Measurements from ENCODE around the gene OSBPL2. TPM values are rescaled to one million over a fixed set of nuclear protein-coding genes. Genes with fewer than 3 reads are reported as not detected.

The OSBPL2 gene
- total RNA-seq, 1 experiment from 2014 or later, result 36.9 TPM

GRCh38 chr20:62228982-62229545, 9.3 kb upstream of the OSBPL2 start:
- CTCF ChIA-PET, result no interaction called here
- Histone ChIP-seq H4K20me1 (ENCODE audit: insufficient read depth) (no peaks in the 10 kb centered on the region), H3K4me1 (ENCODE audit: control insufficient read depth in 1 of 2, insufficient read depth in 2 of 2, low read length in 2 of 2) (peaks cover 0 to 18% of the 10 kb centered on the region in 2 experiments; a peak in 2 of 4 replicates), H3K4me3 (replicated peaks in 1 of 2; ENCODE audit: low read depth in 1 of 2, low read length in 2 of 2) (no peak overlapping the region), H3K79me2 (ENCODE audit: insufficient read depth, low read length) (no peaks in the 10 kb centered on the region), H3K27me3 (ENCODE audit: insufficient read depth, low read length) (peaks cover 16% of the 10 kb centered on the region; the same call in 1 of the 2 replicates), H3K9me2 (ENCODE audit: insufficient read depth) (no peaks in the 10 kb centered on the region), H2AFZ (ENCODE audit: low read depth, low read length, poor library complexity, severe bottlenecking) (no peak overlapping the region), H3K36me3 (ENCODE audit: control insufficient read depth in 1 of 2, insufficient read depth in 2 of 2, low read length in 2 of 2) (no peaks in the 10 kb centered on the region), H3K4me2 (ENCODE audit: low read length) (no peak overlapping the region), H3K9ac (ENCODE audit: low read length) (no peak overlapping the region), H3K27ac (ENCODE audit: low read depth, low read length) (no peak overlapping the region), H3K9me3 (ENCODE audit: control insufficient read depth in 1 of 2, insufficient read depth in 1 of 2, low read depth in 1 of 2, low read length in 2 of 2) (no peaks in the 10 kb centered on the region)
- DNase-seq (ENCODE audit: low read depth, low spot score), result no peak
- intact Hi-C loops (cut with micrococcal nuclease), result no loop called here
- ATAC-seq, result no peak
- RAD21 ChIA-PET (ENCODE audit: low non-redundant PET in 1 of 2, low total read pairs in 2 of 2, uncharacterized antibody in 2 of 2, unreplicated experiment in 2 of 2), result no interaction called here
- POLR2A ChIA-PET, result no interaction called here
- BruUV-seq (replicated peaks), result no TSS peak
- TF ChIP-seq EZH2phosphoT487 (IDR thresholded peaks at IDR 0.05; ENCODE audit: borderline replicate concordance), result no peak
- no peak for TF ChIP-seq MAX (IDR thresholded peaks at IDR 0.05)
- TF ChIP-seq JUND (IDR thresholded peaks at IDR 0.05), result no peak
- TF ChIP-seq CEBPB (IDR thresholded peaks at IDR 0.05; ENCODE audit: low read depth), result no peak
- TF ChIP-seq EGR1 (IDR thresholded peaks at IDR 0.05; ENCODE audit: low read depth), result no peak
- TF ChIP-seq SIN3A (IDR thresholded peaks at IDR 0.05; ENCODE audit: low read depth), result no peak
- no peak for TF ChIP-seq POLR2A (IDR thresholded peaks at IDR 0.05; ENCODE audit: borderline replicate concordance, extremely low read depth, insufficient read depth, insufficient read length)
- TF ChIP-seq CBX3 (IDR thresholded peaks at IDR 0.05; ENCODE audit: low read depth), result no peak
- TF ChIP-seq FOSL1 (IDR thresholded peaks at IDR 0.05; ENCODE audit: low read depth), result no peak
- TF ChIP-seq ATF3 (IDR thresholded peaks at IDR 0.05), result no peak
- no peak for TF ChIP-seq EZH2 (IDR thresholded peaks at IDR 0.05)
- no peak for TF ChIP-seq ELF1 (IDR thresholded peaks at IDR 0.05; ENCODE audit: borderline replicate concordance, low read depth)
- TF ChIP-seq ZBTB33 (IDR thresholded peaks at IDR 0.05; ENCODE audit: extremely low read depth, insufficient replicate concordance, low read length), result no peak
- no peak for TF ChIP-seq CTCF (IDR thresholded peaks at IDR 0.05 in 2 of 3, conservative IDR thresholded peaks at IDR 0.05 in 1 of 3; ENCODE audit: borderline replicate concordance in 1 of 3, insufficient read depth in 1 of 3, low read depth in 2 of 3, low read length in 2 of 3)
- TF ChIP-seq SP1 (IDR thresholded peaks at IDR 0.05; ENCODE audit: low read depth), result no peak
- TF ChIP-seq POLR2AphosphoS5 (IDR thresholded peaks at IDR 0.05; ENCODE audit: low read depth, low read length), result no peak
- no peak for TF ChIP-seq REST (IDR thresholded peaks at IDR 0.05; ENCODE audit: low read depth)
- TF ChIP-seq ZNF274 (IDR thresholded peaks at IDR 0.05; ENCODE audit: low read depth, low read length), result no peak
- no peak for TF ChIP-seq YY1 (IDR thresholded peaks at IDR 0.05; ENCODE audit: extremely low read depth, insufficient replicate concordance, low read depth, low read length)

All from HCT116 (cell line).